Body of pancreas (tissue), 4 donors: Measurements from ENCODE around the gene ADCY7. TPM values are rescaled to one million over a fixed set of nuclear protein-coding genes. Genes with fewer than 3 reads are reported as not detected.
A peak's percentile ranks its signal among the peaks of the same experiment; 100 is the strongest.

Experiments
- ATAC-seq: fragments of 150-250 bp; one replicate; pipeline ENCODE4 v1.9.1; 2016
- DNase-seq, 4 donors: peaks; one replicate each; pipeline ENCODE4 v3.0.0-alpha.2; 2019
- H3K27ac ChIP-seq, 4 donors: fragments of 200-600 bp; sonication (generic); 1 replicate in 3 of 4; 2 replicates in 1 of 4; pipeline versions ENCODE4 v1.5.1 to v1.6.1; 2016 to 2019; ENCODE audit warnings: mild to moderate bottlenecking in 1 of 4, mixed read lengths in 1 of 4, moderate library complexity in 1 of 4
- H3K27me3 ChIP-seq, 2 donors: fragments of 200-600 bp; sonication (generic); one replicate each; pipeline ENCODE4 v1.6.0; 2016; ENCODE audit warnings: mild to moderate bottlenecking in 1 of 2
- H3K36me3 ChIP-seq, 2 donors: fragments of 200-600 bp; sonication (generic); replicated peaks in 1 of 2; 2 replicates each; pipeline ENCODE4 v1.5.1; 2016; ENCODE audit warnings: low read depth in 2 of 2; ENCODE audit not compliant: insufficient read depth in 1 of 2
- H3K4me1 ChIP-seq: fragments of 200-600 bp; sonication (generic); one replicate; pipeline ENCODE4 v1.6.0; 2016
- H3K4me3 ChIP-seq, 2 donors: fragments of 200-600 bp; sonication (generic); 1 replicate in 1 of 2; 2 replicates in 1 of 2; pipeline ENCODE4 v1.5.1; 2016 to 2019
- H3K9me3 ChIP-seq, 3 donors: fragments of 200-600 bp; sonication (generic); 1 replicate in 2 of 3; 2 replicates in 1 of 3; pipeline ENCODE4 v1.5.1; 2016
- CTCF ChIP-seq, 7 experiments: fragments of 450-650 bp in 4 of 7; fragments of 200-600 bp in 3 of 7; sonication (generic) in 3 of 7; IDR thresholded peaks; one replicate each; pipeline ENCODE4 v1.5.1; 2016 to 2019; ENCODE audit warnings: antibody characterized with exemption in 7 of 7
- POLR2A ChIP-seq, 3 donors: fragments of 450-650 bp; IDR thresholded peaks; one replicate each; pipeline ENCODE4 v1.6.1; 2016; ENCODE audit warnings: antibody characterized with exemption in 3 of 3, mild to moderate bottlenecking in 2 of 3
- WGBS, 2 donors: methylation state at CpG; one replicate each; pipeline ENCODE4 v1.1.5; 2017; 5-methylcytosine and 5-hydroxymethylcytosine counted together
- intact Hi-C: fragments of 100-400 bp; cut with DNase I; formaldehyde crosslinking; loops from one replicate; pipeline ENCODE4 v1.15.1; 2023
- total RNA-seq, 2 donors: library from RNA; depleted of rRNA; stranded (reverse); fragments of >200 nt; gene quantifications; one replicate each; pipeline ENCODE4 v1.1.0, GENCODE V29; 2016

Gene ADCY7
- total RNA-seq, 2 donors from 2014 or later: 4.9 to 8.6 TPM

DNA sequence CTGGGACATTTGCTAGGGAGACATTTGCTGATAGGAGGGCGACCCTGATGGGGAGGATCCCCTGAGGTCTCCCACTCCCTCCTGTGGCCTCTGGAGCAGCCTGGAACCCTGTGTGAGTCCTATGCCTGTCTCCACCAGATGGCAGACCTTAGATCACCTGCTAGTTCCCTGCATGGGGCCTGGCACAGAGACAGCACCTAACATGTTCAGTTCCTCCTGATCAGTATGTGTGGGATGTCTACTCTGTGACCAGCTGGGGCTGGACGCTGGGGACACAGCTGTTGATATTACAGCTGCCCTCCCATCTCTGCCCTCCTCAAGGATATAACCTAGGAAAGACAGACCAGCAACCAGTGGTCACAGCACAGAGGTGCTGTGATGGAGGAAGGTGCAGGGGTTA is 1.1 kb upstream of the ADCY7 start:
- 0 to 48% methylated on average over 1 to 2 of the region's 2 CpGs for WGBS, 2 donors
- intact Hi-C loops: no loop called here
- no peaks in the 10 kb centered on the region for H3K9me3 ChIP-seq
- H3K4me3 ChIP-seq: no peak overlapping the region
- ATAC-seq (no peak), DNase-seq (peak in 2 of 4 donors; percentile 23 to 67)
- no peaks in the 10 kb centered on the region for H3K36me3 ChIP-seq
- H3K27me3 ChIP-seq: no peaks in the 10 kb centered on the region
- TF ChIP-seq CTCF (IDR thresholded peaks at IDR 0.05): peak in 2 of 7 experiments; percentile 11 to 19
- no peak for TF ChIP-seq POLR2A (IDR thresholded peaks at IDR 0.05)
- no peak overlapping the region for H3K27ac ChIP-seq
- no peaks in the 10 kb centered on the region for H3K4me1 ChIP-seq

GRCh38 chr16:50265716-50266336 is 525 bp upstream of the ADCY7 start:
- Histone ChIP-seq H3K4me1 (no peaks in the 10 kb centered on the region), H3K9me3 (no peaks in the 10 kb centered on the region), H3K36me3 (no peaks in the 10 kb centered on the region), H3K27me3 (no peaks in the 10 kb centered on the region), H3K27ac (no peak overlapping the region), H3K4me3 (no peak overlapping the region)
- 79 to 81% methylated on average over 9 to 10 of the region's 10 CpGs for WGBS, 2 donors
- no peak for DNase-seq
- no peak for ATAC-seq
- intact Hi-C loops: no loop called here
- TF ChIP-seq CTCF (IDR thresholded peaks at IDR 0.05) (no peak), POLR2A (IDR thresholded peaks at IDR 0.05) (no peak)

- Histone ChIP-seq H3K9me3 (no peaks in the 10 kb centered on the region), H3K4me1 (no peaks in the 10 kb centered on the region), H3K27me3 (no peaks in the 10 kb centered on the region), H3K27ac (peak overlapping the region in 1 of 4 donors; percentile 50), H3K36me3 (no peaks in the 10 kb centered on the region), H3K4me3 (no peak overlapping the region)
- intact Hi-C loops: no loop called here
- WGBS, 2 donors: 68 to 80% methylated on average over 7 to 8 of the region's 8 CpGs
- DNase-seq (no peak), ATAC-seq (no peak)
- no peak for TF ChIP-seq POLR2A (IDR thresholded peaks at IDR 0.05)
- TF ChIP-seq CTCF (IDR thresholded peaks at IDR 0.05): no peak
Observed at GRCh38 chr16:50267151-50267631, 840 bp downstream of the ADCY7 start.

GRCh38 chr16:50267651-50268050 is 1.3 kb downstream of the ADCY7 start:
- TF ChIP-seq POLR2A (IDR thresholded peaks at IDR 0.05) (no peak), CTCF (IDR thresholded peaks at IDR 0.05) (no peak)
- DNase-seq (no peak), ATAC-seq (no peak)
- Histone ChIP-seq H3K4me1 (no peaks in the 10 kb centered on the region), H3K27me3 (no peaks in the 10 kb centered on the region), H3K27ac (peak overlapping the region in 1 of 4 donors; percentile 50), H3K4me3 (no peak overlapping the region), H3K36me3 (no peaks in the 10 kb centered on the region), H3K9me3 (no peaks in the 10 kb centered on the region)
- intact Hi-C loops: no loop called here
- WGBS, 2 donors: 43 to 62% methylated on average over 3 of the region's 3 CpGs

DNA sequence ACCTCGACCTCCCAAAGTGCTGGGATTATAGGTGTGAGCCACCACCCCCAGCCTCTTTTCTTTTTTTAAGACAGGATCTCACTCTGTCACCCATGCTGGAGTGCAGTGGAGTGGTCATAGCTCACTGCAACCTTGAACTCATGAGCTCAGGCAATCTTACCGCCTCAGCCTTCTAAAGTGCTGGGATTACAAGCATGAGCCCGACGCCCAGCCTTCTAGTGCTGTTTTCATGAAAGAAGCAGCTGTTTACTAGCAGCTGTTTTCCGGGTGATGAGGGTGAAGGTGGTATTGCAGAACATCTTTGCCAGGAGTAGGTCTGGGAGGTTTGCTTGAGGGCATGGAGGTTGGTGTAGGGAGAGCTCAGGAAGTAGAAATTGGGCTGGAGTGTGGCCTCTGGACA is 2.0 kb downstream of the ADCY7 start:
- Histone ChIP-seq H3K27ac (no peak overlapping the region), H3K4me1 (no peaks in the 10 kb centered on the region), H3K27me3 (no peaks in the 10 kb centered on the region), H3K36me3 (no peaks in the 10 kb centered on the region), H3K9me3 (no peaks in the 10 kb centered on the region), H3K4me3 (no peak overlapping the region)
- no peak for ATAC-seq
- no peak for DNase-seq
- WGBS, 2 donors: 69 to 72% methylated on average over 5 of the region's 5 CpGs
- TF ChIP-seq CTCF (IDR thresholded peaks at IDR 0.05) (no peak), POLR2A (IDR thresholded peaks at IDR 0.05) (no peak)
- intact Hi-C loops: no loop called here
